HepG2 (cell line): ENCODE results near the gene MT1M. TPM values are rescaled to one million over a fixed set of nuclear protein-coding genes. Genes with fewer than 3 reads are reported as not detected.

Experiments
- MAFG ChIP-seq: sonication (generic); formaldehyde crosslinking; IDR thresholded peaks from 2 replicates; pipeline ENCODE4 v1.5.1; 2020; ENCODE audit warnings: mild to moderate bottlenecking, missing genetic modification reagents
- MEIS2 ChIP-seq: sonication (generic); formaldehyde crosslinking; IDR thresholded peaks from 2 replicates; pipeline ENCODE4 v1.9.0; 2021; ENCODE audit warnings: mild to moderate bottlenecking, missing genetic modification reagents
- PRMT3 ChIP-seq: sonication (generic); formaldehyde crosslinking; IDR thresholded peaks from 2 replicates; pipeline ENCODE4 v1.8.1; 2022; ENCODE audit warnings: low read depth, mild to moderate bottlenecking, moderate library complexity, missing genetic modification reagents, borderline replicate concordance
- RFX1 ChIP-seq: fragments of 450-650 bp; IDR thresholded peaks from 2 replicates; pipeline ENCODE4 v1.6.1; 2017
- RORA ChIP-seq: sonication (generic); formaldehyde crosslinking; IDR thresholded peaks from 2 replicates; pipeline ENCODE4 v1.5.0; 2020; ENCODE audit warnings: mild to moderate bottlenecking, missing genetic modification reagents, moderate library complexity
- SETDB1 ChIP-seq: sonication (generic); formaldehyde crosslinking; IDR thresholded peaks from 2 replicates; pipeline ENCODE4 v1.5.1; 2020; ENCODE audit warnings: missing genetic modification reagents, mild to moderate bottlenecking, borderline replicate concordance
- ZNF331 ChIP-seq: sonication (generic); formaldehyde crosslinking; IDR thresholded peaks from 2 replicates; pipeline ENCODE4 v1.4.0; 2020; ENCODE audit warnings: missing genetic modification reagents
- ZNF607 ChIP-seq: sonication (generic); formaldehyde crosslinking; IDR thresholded peaks from 2 replicates; pipeline ENCODE4 v1.5.1; 2020; ENCODE audit warnings: missing genetic modification reagents, mild to moderate bottlenecking, borderline replicate concordance
- polyA plus RNA-seq, 8 experiments: library from polyadenylated mRNA; depleted of rRNA in 3 of 8; stranded (reverse) in 7 of 8; unstranded in 1 of 8; fragments of >200 nt; fragmentation: Illumina TruSeq in 4 of 8; extraction: Trizol in 4 of 8; gene quantifications; 2 replicates each; pipeline versions ENCODE4 v1.2.1 to v1.2.3, GENCODE V29; 2011 to 2016; ENCODE audit warnings: low read depth in 4 of 8, missing spikeins in 1 of 8, mixed read lengths in 1 of 8; ENCODE audit not compliant: insufficient read depth in 1 of 8
- total RNA-seq, 5 experiments: library from RNA; depleted of rRNA; stranded (reverse); fragments of >200 nt; fragmentation: Illumina TruSeq; extraction: Trizol; gene quantifications; 2 replicates each; pipeline ENCODE4 v1.2.3, GENCODE V29; 2016; ENCODE audit warnings: low read depth in 1 of 5
- TF ChIP-seq, protein P1 (sequence below): sonication (generic); formaldehyde crosslinking; IDR thresholded peaks from 2 replicates; pipeline ENCODE4 v1.4.0; 2020; ENCODE audit warnings: missing genetic modification reagents
- TF ChIP-seq, protein P2 (sequence below): sonication (generic); formaldehyde crosslinking; IDR thresholded peaks from 2 replicates; pipeline ENCODE4 v1.5.0; 2020; ENCODE audit warnings: missing genetic modification reagents, mild to moderate bottlenecking, borderline replicate concordance
- TF ChIP-seq, protein P3 (sequence below): IDR thresholded peaks from 2 replicates; pipeline ENCODE4 v1.6.1; 2016
- TF ChIP-seq, protein P4 (sequence below): IDR thresholded peaks from 2 replicates; pipeline ENCODE4 v1.6.1; 2012; ENCODE audit warnings: inconsistent platforms
- TF ChIP-seq, protein P5 (sequence below): sonication (generic); formaldehyde crosslinking; IDR thresholded peaks from 2 replicates; pipeline ENCODE4 v1.5.1; 2020; ENCODE audit warnings: mild to moderate bottlenecking, moderate library complexity, missing genetic modification reagents
- TF ChIP-seq, protein P6 (sequence below): sonication (generic); formaldehyde crosslinking; IDR thresholded peaks from 2 replicates; pipeline ENCODE4 v1.5.0; 2020; ENCODE audit warnings: missing genetic modification reagents
- TF ChIP-seq, protein P7 (sequence below): sonication (generic); formaldehyde crosslinking; IDR thresholded peaks from 2 replicates; pipeline ENCODE4 v1.8.1; 2022; ENCODE audit warnings: low read depth, mild to moderate bottlenecking, missing genetic modification reagents

Gene MT1M
- total and polyA plus RNA-seq, 2 of the 13 experiments (the other 11 are each of a cell fraction or from before 2014, with no cell fraction given), result 4.6 TPM; not detected in 1

DNA sequence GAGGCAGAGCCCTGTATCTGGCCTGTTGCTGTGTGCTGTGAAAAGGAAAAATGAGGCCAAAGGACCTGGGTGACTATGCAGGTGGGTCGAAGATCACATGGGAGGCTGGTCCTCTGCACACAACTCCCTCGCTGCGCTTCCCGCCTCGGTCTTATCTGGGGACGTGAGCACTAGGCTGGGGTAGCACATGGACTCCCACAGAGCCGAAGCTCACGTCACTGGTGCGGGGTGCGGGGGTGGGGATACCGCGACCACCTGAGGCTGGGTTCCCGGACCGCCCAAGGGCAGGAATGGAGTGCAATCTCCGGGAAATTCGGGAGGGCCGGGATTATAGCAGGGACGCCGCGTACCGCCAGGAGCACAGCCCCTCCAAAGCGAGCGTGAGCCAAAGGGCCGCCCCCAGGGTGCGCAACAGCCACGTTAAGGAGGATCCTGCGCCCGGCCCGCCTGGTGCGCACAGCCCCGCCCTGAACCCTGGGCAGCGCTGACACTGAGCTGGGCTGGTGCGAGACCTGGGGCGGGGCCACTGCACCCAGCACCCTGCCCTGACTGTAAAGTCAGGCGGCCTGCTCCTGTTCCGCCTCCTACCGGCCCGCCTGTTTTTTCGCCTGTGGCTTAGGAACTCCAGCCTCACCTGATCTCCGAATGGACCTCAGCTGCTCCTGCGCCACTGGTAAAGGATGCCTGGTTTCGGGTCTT is 10.8 kb downstream of the MT1M start (continued):
- TF ChIP-seq, protein P1, sequence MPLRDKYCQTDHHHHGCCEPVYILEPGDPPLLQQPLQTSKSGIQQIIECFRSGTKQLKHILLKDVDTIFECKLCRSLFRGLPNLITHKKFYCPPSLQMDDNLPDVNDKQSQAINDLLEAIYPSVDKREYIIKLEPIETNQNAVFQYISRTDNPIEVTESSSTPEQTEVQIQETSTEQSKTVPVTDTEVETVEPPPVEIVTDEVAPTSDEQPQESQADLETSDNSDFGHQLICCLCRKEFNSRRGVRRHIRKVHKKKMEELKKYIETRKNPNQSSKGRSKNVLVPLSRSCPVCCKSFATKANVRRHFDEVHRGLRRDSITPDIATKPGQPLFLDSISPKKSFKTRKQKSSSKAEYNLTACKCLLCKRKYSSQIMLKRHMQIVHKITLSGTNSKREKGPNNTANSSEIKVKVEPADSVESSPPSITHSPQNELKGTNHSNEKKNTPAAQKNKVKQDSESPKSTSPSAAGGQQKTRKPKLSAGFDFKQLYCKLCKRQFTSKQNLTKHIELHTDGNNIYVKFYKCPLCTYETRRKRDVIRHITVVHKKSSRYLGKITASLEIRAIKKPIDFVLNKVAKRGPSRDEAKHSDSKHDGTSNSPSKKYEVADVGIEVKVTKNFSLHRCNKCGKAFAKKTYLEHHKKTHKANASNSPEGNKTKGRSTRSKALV (CRISPR knock-in tag), result no peak
- TF ChIP-seq, protein P2, sequence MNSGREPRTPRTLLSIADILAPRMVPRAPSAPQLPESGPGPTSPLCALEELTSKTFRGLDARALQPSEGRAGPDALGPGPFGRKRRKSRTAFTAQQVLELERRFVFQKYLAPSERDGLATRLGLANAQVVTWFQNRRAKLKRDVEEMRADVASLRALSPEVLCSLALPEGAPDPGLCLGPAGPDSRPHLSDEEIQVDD, result no peak
- TF ChIP-seq MAFG (CRISPR knock-in tag), result no peak; the same call in 1 of the 2 replicates
- TF ChIP-seq, protein P3, sequence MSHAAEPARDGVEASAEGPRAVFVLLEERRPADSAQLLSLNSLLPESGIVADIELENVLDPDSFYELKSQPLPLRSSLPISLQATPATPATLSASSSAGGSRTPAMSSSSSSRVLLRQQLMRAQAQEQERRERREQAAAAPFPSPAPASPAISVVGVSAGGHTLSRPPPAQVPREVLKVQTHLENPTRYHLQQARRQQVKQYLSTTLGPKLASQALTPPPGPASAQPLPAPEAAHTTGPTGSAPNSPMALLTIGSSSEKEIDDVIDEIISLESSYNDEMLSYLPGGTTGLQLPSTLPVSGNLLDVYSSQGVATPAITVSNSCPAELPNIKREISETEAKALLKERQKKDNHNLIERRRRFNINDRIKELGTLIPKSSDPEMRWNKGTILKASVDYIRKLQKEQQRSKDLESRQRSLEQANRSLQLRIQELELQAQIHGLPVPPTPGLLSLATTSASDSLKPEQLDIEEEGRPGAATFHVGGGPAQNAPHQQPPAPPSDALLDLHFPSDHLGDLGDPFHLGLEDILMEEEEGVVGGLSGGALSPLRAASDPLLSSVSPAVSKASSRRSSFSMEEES, result no peak
- TF ChIP-seq, protein P4, sequence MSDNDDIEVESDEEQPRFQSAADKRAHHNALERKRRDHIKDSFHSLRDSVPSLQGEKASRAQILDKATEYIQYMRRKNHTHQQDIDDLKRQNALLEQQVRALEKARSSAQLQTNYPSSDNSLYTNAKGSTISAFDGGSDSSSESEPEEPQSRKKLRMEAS, result peak; percentile 69; the same call in 1 of the 2 replicates
- TF ChIP-seq, protein P5, sequence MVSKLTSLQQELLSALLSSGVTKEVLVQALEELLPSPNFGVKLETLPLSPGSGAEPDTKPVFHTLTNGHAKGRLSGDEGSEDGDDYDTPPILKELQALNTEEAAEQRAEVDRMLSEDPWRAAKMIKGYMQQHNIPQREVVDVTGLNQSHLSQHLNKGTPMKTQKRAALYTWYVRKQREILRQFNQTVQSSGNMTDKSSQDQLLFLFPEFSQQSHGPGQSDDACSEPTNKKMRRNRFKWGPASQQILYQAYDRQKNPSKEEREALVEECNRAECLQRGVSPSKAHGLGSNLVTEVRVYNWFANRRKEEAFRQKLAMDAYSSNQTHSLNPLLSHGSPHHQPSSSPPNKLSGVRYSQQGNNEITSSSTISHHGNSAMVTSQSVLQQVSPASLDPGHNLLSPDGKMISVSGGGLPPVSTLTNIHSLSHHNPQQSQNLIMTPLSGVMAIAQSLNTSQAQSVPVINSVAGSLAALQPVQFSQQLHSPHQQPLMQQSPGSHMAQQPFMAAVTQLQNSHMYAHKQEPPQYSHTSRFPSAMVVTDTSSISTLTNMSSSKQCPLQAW (CRISPR knock-in tag), result peak; percentile 81
- TF ChIP-seq MEIS2 (CRISPR knock-in tag), result 0 out of 2 replicates have a peak, but pooled peaks have one; percentile 24
- TF ChIP-seq RFX1, result no peak
- no peak; the same call in 1 of the 2 replicates for TF ChIP-seq SETDB1 (CRISPR knock-in tag)
- TF ChIP-seq PRMT3 (CRISPR knock-in tag), result no peak
- TF ChIP-seq, protein P6, sequence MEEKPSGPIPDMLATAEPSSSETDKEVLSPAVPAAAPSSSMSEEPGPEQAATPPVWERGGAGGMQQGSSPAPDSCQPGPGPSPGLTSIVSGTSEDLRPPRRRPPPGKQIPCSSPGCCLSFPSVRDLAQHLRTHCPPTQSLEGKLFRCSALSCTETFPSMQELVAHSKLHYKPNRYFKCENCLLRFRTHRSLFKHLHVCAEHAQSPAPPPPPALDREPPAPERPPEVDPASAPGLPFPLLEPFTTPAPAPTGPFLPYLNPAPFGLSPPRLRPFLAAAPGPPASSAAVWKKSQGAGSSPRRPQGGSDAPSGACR (CRISPR knock-in tag), result no peak
- TF ChIP-seq, protein P7, sequence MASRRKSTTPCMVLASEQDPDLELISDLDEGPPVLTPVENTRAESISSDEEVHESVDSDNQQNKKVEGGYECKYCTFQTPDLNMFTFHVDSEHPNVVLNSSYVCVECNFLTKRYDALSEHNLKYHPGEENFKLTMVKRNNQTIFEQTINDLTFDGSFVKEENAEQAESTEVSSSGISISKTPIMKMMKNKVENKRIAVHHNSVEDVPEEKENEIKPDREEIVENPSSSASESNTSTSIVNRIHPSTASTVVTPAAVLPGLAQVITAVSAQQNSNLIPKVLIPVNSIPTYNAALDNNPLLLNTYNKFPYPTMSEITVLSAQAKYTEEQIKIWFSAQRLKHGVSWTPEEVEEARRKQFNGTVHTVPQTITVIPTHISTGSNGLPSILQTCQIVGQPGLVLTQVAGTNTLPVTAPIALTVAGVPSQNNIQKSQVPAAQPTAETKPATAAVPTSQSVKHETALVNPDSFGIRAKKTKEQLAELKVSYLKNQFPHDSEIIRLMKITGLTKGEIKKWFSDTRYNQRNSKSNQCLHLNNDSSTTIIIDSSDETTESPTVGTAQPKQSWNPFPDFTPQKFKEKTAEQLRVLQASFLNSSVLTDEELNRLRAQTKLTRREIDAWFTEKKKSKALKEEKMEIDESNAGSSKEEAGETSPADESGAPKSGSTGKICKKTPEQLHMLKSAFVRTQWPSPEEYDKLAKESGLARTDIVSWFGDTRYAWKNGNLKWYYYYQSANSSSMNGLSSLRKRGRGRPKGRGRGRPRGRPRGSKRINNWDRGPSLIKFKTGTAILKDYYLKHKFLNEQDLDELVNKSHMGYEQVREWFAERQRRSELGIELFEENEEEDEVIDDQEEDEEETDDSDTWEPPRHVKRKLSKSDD, result peak; percentile 23; the same call in 1 of the 2 replicates
- peak; percentile 87 for TF ChIP-seq ZNF607 (CRISPR knock-in tag)
- TF ChIP-seq RORA, result no peak
- TF ChIP-seq ZNF331 (CRISPR knock-in tag), result no peak
